Aorta (tissue), 5 donors: ENCODE data around the gene CEP85. TPM values are rescaled to one million over a fixed set of nuclear protein-coding genes. Genes with fewer than 3 reads are reported as not detected.

Experiments
- ATAC-seq: fragments of 200-7000 bp; cut with Tn5 transposase; one replicate; pipeline ENCODE4 v1.9.1; 2022; ENCODE audit warnings: moderate library complexity; ENCODE audit not compliant: low FRiP score
- DNase-seq, 2 donors: peaks; one replicate each; pipeline ENCODE4 v3.0.0-alpha.2; 2020
- H3K27ac ChIP-seq, 2 donors: one replicate each; pipeline ENCODE4 v1.5.1; 2013; ENCODE audit warnings: low read length in 2 of 2, mild to moderate bottlenecking in 2 of 2, moderate library complexity in 2 of 2, control low read depth in 1 of 2, inconsistent platforms in 1 of 2, low read depth in 1 of 2
- H3K27me3 ChIP-seq, 2 donors: one replicate each; pipeline ENCODE4 v1.6.1; 2013; ENCODE audit warnings: control low read depth in 1 of 2, low read length in 1 of 2, mild to moderate bottlenecking in 1 of 2, moderate library complexity in 1 of 2; ENCODE audit not compliant: insufficient read depth in 2 of 2, control insufficient read depth in 1 of 2
- H3K36me3 ChIP-seq, 2 donors: one replicate each; pipeline ENCODE4 v1.6.1; 2013; ENCODE audit warnings: control low read depth in 1 of 2, low read length in 1 of 2, mild to moderate bottlenecking in 1 of 2; ENCODE audit not compliant: insufficient read depth in 2 of 2, control insufficient read depth in 1 of 2
- H3K4me1 ChIP-seq, 2 donors: one replicate each; pipeline ENCODE4 v1.6.1; 2013; ENCODE audit warnings: low read length in 2 of 2, control low read depth in 1 of 2, mild to moderate bottlenecking in 1 of 2, moderate library complexity in 1 of 2; ENCODE audit not compliant: insufficient read depth in 2 of 2, control insufficient read depth in 1 of 2
- H3K4me3 ChIP-seq, 2 donors: one replicate each; pipeline ENCODE4 v1.5.1; 2013; ENCODE audit warnings: low read length in 2 of 2, control low read depth in 1 of 2, mild to moderate bottlenecking in 1 of 2
- H3K9me3 ChIP-seq: one replicate; pipeline ENCODE4 v1.6.1; 2013; ENCODE audit warnings: mild to moderate bottlenecking, low read length; ENCODE audit not compliant: control insufficient read depth
- WGBS, 2 donors: extraction: QIAGEN DNeasy Blood & Tissue Kit; methylation state at CpG; one replicate each; pipeline ENCODE4 v1.1.7; 2013; 5-methylcytosine and 5-hydroxymethylcytosine counted together
- intact Hi-C, 2 donors: fragments of 100-400 bp; cut with DNase I; formaldehyde crosslinking; loops; one replicate each; pipeline versions ENCODE4 v1.14.2 to v1.15.0; 2022
- polyA plus RNA-seq, 2 donors: library from polyadenylated mRNA; stranded (reverse); fragments of 200-250 nt; gene quantifications; one replicate each; pipeline ENCODE4 v1.2.3, GENCODE V29; 2013
- total RNA-seq, 2 donors: library from RNA; stranded (reverse); fragmentation: NEBNext Ultra II Directional; extraction: Animal tissue kit (Norgen Biotek cat#: 25700); gene quantifications; one replicate each; pipeline ENCODE4 v1.2.1, GENCODE V29; 2021
- donor health status: healthy with polysubstance abuse.
- donor health status: Bipolar disorder and iron deficiency.
- donor health status: DM: no; HTN: no; CAD: no.
- donor health status: DM: no; HTN: no; CAD: no.
- donor health status: DM: yes; HTN: yes; CAD: no.

The CEP85 gene
- total and polyA plus RNA-seq, 4 donors: 0.74 to 5.9 (median 2.4) TPM

GRCh38 chr1:26239936-26240335 is 5.9 kb downstream of the CEP85 start:
- intact Hi-C loops: no loop called here
- DNase-seq: no peak
- ATAC-seq: no peak
- no peaks in the 10 kb centered on the region for H3K36me3 ChIP-seq
- H3K4me3 ChIP-seq: no peak overlapping the region
- H3K9me3 ChIP-seq: no peaks in the 10 kb centered on the region
- 79 to 80% methylated on average over 4 of the region's 4 CpGs for WGBS, 2 donors
- H3K27ac ChIP-seq: no peak overlapping the region
- H3K4me1 ChIP-seq: no peaks in the 10 kb centered on the region
- no peaks in the 10 kb centered on the region for H3K27me3 ChIP-seq

- intact Hi-C loops: no loop called here
- Histone ChIP-seq H3K4me1 (no peaks in the 10 kb centered on the region), H3K4me3 (no peak overlapping the region), H3K36me3 (no peaks in the 10 kb centered on the region), H3K27ac (no peak overlapping the region), H3K27me3 (no peaks in the 10 kb centered on the region), H3K9me3 (no peaks in the 10 kb centered on the region)
- DNase-seq (no peak), ATAC-seq (no peak)
- WGBS, 2 donors: 78% methylated on average over 7 of the region's 7 CpGs
Measured at GRCh38 chr1:26252718-26253117, 18.7 kb downstream of the CEP85 start.

- no peak overlapping the region for H3K27ac ChIP-seq
- ATAC-seq (no peak), DNase-seq (no peak)
- no peaks in the 10 kb centered on the region for H3K36me3 ChIP-seq
- 68 to 75% methylated on average over 3 of the region's 3 CpGs for WGBS, 2 donors
- H3K9me3 ChIP-seq: no peaks in the 10 kb centered on the region
- intact Hi-C loops: no loop called here
- no peaks in the 10 kb centered on the region for H3K4me1 ChIP-seq
- H3K4me3 ChIP-seq: no peak overlapping the region
- H3K27me3 ChIP-seq: no peaks in the 10 kb centered on the region
Measured at GRCh38 chr1:26254404-26254803, 20.4 kb downstream of the CEP85 start.

GRCh38 chr1:26257222-26257621 is 23.2 kb downstream of the CEP85 start:
- H3K27ac ChIP-seq: no peak overlapping the region
- no peaks in the 10 kb centered on the region for H3K9me3 ChIP-seq
- no peak for ATAC-seq
- intact Hi-C loops: no loop called here
- DNase-seq: no peak
- no peaks in the 10 kb centered on the region for H3K27me3 ChIP-seq
- H3K36me3 ChIP-seq: peaks cover 0 to 2% of the 10 kb centered on the region in 2 donors
- H3K4me1 ChIP-seq: no peaks in the 10 kb centered on the region
- no peak overlapping the region for H3K4me3 ChIP-seq
- WGBS, 2 donors: 88 to 94% methylated on average over 2 of the region's 2 CpGs

GRCh38 chr1:26259005-26259404 is 25.0 kb downstream of the CEP85 start:
- Histone ChIP-seq H3K9me3 (no peaks in the 10 kb centered on the region), H3K4me1 (no peaks in the 10 kb centered on the region), H3K4me3 (no peak overlapping the region), H3K27me3 (no peaks in the 10 kb centered on the region), H3K36me3 (peaks cover 0 to 2% of the 10 kb centered on the region in 2 donors), H3K27ac (no peak overlapping the region)
- ATAC-seq (no peak), DNase-seq (no peak)
- intact Hi-C loops: no loop called here
- WGBS, 2 donors: 91 to 92% methylated on average over 2 of the region's 2 CpGs

- H3K36me3 ChIP-seq: peaks cover 0 to 2% of the 10 kb centered on the region in 2 donors
- ATAC-seq: no peak
- DNase-seq: no peak
- intact Hi-C loops: no loop called here
- no peaks in the 10 kb centered on the region for H3K4me1 ChIP-seq
- H3K27me3 ChIP-seq: no peaks in the 10 kb centered on the region
- no peaks in the 10 kb centered on the region for H3K9me3 ChIP-seq
- no peak overlapping the region for H3K4me3 ChIP-seq
- no peak overlapping the region for H3K27ac ChIP-seq
- 93 to 97% methylated on average over 5 of the region's 5 CpGs for whole genome bisulfite sequencing, 2 donors
Measured at GRCh38 chr1:26259578-26259977, 25.6 kb downstream of the CEP85 start.

- DNase-seq (no peak), ATAC-seq (no peak)
- H3K4me1 ChIP-seq: no peaks in the 10 kb centered on the region
- intact Hi-C loops: no loop called here
- H3K27me3 ChIP-seq: no peaks in the 10 kb centered on the region
- H3K36me3 ChIP-seq: peaks cover 0 to 2% of the 10 kb centered on the region in 2 donors
- H3K27ac ChIP-seq: no peak overlapping the region
- H3K9me3 ChIP-seq: no peaks in the 10 kb centered on the region
- no peak overlapping the region for H3K4me3 ChIP-seq
- WGBS, 2 donors: 78 to 81% methylated on average over 5 of the region's 5 CpGs
Measured at GRCh38 chr1:26263212-26263611, 29.2 kb downstream of the CEP85 start.

GRCh38 chr1:26265405-26265804 is 31.4 kb downstream of the CEP85 start:
- H3K9me3 ChIP-seq: no peaks in the 10 kb centered on the region
- 98 to 100% methylated on average over 1 of the region's 1 CpG for WGBS, 2 donors
- no peak overlapping the region for H3K27ac ChIP-seq
- H3K4me3 ChIP-seq: no peak overlapping the region
- DNase-seq: no peak
- no peaks in the 10 kb centered on the region for H3K27me3 ChIP-seq
- H3K4me1 ChIP-seq: no peaks in the 10 kb centered on the region
- intact Hi-C loops: no loop called here
- no peak for ATAC-seq
- no peaks in the 10 kb centered on the region for H3K36me3 ChIP-seq

- 97 to 98% methylated on average over 9 of the region's 9 CpGs for WGBS, 2 donors
- H3K4me3 ChIP-seq: no peak overlapping the region
- no peaks in the 10 kb centered on the region for H3K27me3 ChIP-seq
- no peak overlapping the region for H3K27ac ChIP-seq
- no peak for DNase-seq
- H3K9me3 ChIP-seq: no peaks in the 10 kb centered on the region
- no peaks in the 10 kb centered on the region for H3K36me3 ChIP-seq
- no peak for ATAC-seq
- intact Hi-C loops: no loop called here
- H3K4me1 ChIP-seq: no peaks in the 10 kb centered on the region
Measured at GRCh38 chr1:26268290-26269197, 34.5 kb downstream of the CEP85 start.
